ENCODE data around the gene DNALI1.

DNA sequence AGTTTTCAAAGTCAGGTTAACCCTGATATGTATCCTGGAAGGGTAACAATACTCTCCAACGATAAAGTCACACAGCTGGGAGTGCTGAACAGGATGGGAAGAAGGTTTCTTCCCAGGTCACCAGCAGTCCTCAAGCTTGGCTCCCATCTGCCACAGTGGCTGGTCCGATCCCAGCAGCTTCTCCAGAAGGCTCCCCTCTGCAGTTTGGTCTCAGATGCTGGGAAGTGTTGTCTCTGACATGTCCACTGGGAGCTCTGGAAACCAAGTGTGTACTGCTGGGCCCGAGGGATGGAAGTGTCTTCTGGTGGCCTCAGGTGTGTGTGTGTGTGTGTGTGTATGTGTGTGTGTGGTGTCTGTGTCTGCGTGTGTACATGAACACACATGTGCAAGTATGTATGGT is 55.4 kb downstream of the DNALI1 start:
- TF ChIP-seq, protein P1, sequence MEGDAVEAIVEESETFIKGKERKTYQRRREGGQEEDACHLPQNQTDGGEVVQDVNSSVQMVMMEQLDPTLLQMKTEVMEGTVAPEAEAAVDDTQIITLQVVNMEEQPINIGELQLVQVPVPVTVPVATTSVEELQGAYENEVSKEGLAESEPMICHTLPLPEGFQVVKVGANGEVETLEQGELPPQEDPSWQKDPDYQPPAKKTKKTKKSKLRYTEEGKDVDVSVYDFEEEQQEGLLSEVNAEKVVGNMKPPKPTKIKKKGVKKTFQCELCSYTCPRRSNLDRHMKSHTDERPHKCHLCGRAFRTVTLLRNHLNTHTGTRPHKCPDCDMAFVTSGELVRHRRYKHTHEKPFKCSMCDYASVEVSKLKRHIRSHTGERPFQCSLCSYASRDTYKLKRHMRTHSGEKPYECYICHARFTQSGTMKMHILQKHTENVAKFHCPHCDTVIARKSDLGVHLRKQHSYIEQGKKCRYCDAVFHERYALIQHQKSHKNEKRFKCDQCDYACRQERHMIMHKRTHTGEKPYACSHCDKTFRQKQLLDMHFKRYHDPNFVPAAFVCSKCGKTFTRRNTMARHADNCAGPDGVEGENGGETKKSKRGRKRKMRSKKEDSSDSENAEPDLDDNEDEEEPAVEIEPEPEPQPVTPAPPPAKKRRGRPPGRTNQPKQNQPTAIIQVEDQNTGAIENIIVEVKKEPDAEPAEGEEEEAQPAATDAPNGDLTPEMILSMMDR (IDR thresholded peaks at IDR 0.05): no peak
- TF ChIP-seq POLR2A (IDR thresholded peaks at IDR 0.05): no peak
